GM18907 (cell line): Measurements from ENCODE around the gene FMNL2.

ENCODE experiments used
- ATAC-seq: cut with Tn5 transposase; IDR thresholded peaks from one replicate; pipeline ENCODE4 v1.9.1; 2021; ENCODE audit warnings: mild to moderate bottlenecking, moderate library complexity; ENCODE audit not compliant: unreplicated experiment

The FMNL2 gene

DNA sequence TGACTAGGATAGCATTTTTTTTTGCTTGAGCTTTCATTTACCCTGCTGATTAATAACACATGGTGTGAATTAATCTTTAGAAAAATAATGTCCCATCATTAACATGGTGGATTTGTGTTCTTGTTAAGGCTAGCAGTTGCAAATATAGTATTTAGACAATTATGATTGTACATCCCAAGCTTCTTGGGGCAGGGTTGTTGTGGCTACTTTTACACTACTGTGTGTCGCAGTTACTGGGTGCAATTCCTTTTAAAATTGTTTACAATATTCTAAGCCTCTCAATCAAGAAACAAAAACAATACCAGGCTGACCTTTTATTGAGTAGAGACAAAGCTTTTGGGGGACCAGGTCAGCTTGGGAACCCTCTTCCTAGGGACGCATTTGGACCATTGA is 2.5 kb downstream of the FMNL2 start:
- no peak for ATAC-seq

GRCh38 chr2:152339556-152340286 is 4.7 kb downstream of the FMNL2 start:
- ATAC-seq: no peak

- ATAC-seq: no peak
These were observed 7.5 kb downstream of the FMNL2 start for GRCh38 chr2:152342259-152343046.

GRCh38 chr2:152343426-152343825 is 8.5 kb downstream of the FMNL2 start:
- no peak for ATAC-seq

DNA sequence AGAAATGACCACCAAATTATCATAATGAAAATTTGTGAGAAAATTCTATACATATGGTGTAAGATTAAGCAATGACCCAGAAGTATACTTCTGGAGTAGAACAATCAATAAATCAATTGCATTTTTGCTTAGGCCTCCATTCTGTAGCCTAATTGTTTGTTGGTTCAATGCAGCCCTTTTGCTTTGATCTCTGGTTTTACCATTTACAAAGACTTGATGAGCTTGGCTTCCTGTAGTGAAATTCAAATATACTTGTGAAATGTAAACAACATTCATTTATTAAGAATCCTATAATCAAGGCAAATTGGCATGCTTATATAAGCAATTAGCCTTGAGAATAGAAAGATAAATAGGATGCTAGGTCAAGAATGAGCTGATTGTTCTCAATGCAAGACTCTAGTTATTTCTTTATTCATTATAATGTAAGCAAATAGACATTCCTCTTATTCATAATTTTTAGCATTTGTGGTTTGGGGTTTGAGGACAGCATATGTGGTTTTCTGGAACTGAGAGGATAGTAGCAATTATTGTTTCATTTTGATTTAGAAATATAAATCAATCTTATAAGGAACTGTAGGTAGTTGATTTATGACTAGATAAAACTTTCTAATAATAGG is 9.7 kb downstream of the FMNL2 start:
- no peak for ATAC-seq

DNA sequence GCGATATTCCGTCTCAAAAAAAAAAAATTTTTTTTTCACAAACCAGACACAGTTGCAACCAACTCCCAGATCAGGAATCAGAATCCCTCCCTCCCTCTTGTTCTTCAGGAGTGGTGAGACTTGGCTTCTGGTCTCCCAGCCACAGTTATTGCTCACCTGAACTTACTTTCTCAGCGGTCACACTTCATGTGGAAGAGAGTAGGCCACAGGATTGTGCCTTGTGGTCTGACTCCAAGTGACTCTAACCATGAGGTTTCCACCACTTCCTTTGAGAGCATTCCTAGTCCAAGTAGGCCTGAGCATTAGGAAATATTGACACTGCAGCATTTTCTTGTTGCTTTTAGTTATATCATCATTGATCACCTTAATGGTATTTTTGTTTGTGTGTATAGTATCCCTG is 12.1 kb downstream of the FMNL2 start:
- ATAC-seq: no peak

GRCh38 chr2:152348388-152348787 is 13.4 kb downstream of the FMNL2 start:
- ATAC-seq: no peak

GRCh38 chr2:152349416-152349815 is 14.4 kb downstream of the FMNL2 start:
- ATAC-seq: no peak

GRCh38 chr2:152350155-152350679 is 15.2 kb downstream of the FMNL2 start:
- no peak for ATAC-seq

- ATAC-seq: no peak
These were observed 17.6 kb downstream of the FMNL2 start for GRCh38 chr2:152352616-152353015.

DNA sequence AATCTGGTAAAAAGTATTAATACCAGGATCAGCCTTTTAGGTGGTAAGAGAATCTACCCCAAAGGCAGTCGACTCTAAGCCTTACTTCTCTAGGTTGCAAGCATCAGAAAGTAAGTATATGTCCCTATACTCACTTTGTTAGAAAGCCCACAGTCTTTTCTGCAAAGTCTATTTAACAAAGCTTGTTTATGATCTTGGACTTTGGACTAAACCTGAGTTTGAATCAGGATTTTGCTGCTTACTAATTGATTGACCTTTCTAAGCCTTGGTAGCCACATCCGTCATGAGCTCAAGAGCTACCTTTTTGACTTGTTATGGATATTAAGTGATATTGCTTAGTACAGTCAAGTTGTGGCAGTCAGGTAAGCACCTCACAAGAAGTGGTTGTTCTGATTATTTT is 18.4 kb downstream of the FMNL2 start:
- ATAC-seq: no peak

DNA sequence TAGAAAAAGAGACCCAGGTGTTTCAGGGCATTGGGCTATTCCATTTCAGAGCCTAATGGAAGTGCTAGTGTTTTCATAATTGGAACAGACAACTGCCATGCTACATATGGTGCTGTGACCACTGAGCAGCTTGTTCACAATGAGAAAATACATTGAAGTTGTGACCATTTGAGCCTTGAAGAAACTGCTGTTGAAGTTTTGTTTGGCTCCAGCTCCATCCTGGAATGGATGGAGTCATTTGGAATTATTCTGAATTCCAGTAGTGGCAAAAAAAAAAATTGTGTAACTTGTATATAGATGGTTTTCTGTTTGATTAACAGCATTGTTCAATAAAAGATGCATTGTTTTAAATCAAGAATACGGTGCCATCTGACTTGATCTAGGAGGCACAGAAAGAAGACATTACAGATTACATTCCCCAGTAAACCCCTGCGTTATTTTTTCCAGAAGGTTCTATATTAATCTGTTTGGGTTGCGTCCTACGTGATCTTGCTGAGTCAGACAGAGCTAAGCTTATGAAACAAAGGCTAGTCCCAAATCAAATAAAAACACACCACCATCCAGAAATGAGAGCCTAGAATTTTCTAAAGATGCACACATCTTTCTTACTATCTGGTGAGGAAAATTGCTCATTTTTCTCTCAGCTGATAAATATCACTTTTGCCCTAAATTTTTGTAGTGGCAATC is 19.2 kb downstream of the FMNL2 start:
- no peak for ATAC-seq

DNA sequence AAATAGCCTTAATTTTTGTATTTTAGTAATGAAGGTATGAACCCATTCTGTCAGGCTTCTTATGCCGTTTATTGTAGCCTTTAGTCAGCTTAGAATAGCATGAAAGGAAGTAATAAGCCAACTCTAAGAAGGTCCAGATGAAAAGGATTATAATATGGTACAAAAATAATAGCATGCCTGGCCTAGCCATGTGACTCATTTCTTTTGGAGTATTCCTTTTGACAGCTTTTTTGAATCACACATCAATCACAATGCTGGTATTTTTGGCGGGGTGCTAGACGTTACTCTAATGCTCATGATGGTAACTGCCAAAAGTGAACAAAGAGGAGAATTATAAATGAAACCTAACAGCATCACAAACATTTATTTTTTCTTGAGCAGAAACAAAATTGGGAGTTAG is 19.9 kb downstream of the FMNL2 start:
- ATAC-seq: no peak

DNA sequence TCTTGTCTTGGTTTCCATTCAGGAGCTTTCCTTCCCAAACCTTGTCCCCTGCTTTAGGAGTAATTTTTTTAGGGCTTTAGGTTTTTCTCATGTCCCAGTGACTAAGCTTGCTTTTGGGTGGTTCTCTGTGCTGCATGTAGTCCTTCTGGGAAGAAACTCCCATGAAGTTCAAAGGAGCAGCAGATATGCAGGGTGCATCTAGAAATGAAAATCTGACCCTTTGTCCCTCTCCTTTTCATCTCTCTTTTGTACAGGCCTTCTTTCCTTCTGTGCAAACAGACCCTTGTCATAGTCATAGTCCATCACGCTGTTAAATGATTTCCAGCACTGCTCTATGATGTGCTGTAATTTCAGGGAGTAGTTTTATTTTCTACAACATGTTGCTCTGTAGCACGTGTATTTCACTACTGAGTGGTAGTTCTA is 20.4 kb downstream of the FMNL2 start:
- no peak for ATAC-seq

DNA sequence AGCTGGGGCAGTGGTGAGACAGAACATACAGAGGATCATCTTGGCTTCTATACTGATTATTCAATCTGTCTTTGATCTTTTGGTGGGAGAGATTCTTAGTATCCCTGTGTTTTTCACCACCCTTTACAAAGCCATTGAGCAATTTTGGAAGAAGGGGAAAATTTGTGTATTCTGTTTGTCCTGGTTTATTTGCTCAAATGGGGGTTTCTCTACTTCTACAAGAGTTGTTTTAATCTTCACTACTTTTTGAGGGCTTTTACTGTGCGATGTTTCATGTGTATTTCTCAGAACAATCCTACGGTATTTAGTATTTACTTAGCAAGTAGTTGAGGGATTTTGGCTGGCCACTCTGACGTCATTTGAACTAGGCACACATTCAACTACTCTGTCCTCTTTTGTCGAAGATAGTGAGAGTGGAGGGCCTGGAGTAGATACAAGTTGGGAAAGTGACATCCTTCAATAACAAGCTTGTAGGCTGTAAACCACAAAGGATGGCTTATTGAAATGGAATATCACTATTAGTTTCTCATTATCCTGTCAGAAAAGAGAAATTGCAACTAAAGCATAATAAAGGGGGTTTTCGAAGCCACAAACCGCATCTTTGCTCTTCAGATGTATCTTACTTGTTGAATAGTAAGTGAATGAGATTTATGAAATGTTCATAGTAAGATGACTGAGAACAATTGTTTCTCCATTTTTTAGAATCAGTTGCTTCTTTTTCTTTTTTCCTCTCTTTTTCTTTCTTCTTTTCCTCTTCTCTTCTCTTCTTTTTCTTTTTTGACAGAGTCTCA is 24.8 kb downstream of the FMNL2 start:
- no peak for ATAC-seq

GRCh38 chr2:152363936-152364335 is 29.0 kb downstream of the FMNL2 start:
- no peak for ATAC-seq

DNA sequence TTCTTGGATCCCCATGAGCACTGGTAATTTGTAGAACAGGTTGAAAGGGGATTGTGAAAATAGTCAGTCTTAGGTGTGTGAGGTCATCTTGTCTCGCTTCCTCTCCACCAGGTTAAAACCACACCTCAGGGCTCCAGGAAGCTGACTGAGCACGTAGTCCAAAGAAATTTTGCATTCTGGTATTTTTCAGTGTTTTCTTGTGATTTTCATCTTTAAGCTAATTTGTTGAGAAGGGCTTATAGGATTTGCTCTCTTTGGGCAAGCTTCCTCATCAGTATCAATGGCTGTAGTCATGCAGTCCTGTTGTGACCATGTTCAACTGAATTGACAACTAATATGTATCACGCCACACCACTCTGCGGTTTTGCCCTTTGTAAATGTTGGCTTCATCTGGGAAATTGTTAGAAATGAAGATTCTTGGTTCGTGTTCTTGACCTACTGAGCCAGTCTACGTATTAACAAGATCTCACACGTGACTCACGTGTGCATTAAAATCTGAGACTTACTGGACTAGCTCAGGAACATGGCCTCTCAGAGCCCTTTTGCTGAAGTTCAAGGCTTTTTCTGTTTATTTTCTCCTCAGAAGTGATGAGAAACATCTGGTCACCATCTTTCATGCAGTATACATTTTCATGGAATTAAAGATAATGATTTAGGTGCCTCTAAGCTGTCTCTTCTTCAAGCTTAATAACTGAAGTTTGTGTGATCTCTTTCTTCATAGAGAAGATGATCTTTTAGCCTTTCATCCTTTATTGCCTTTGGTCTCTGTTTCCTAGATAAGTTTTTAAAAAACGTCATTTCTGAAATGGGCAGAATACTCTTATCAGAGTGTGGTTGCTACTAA is 32.8 kb downstream of the FMNL2 start:
- peak; percentile 87 for ATAC-seq

- ATAC-seq: no peak
These were observed 34.3 kb downstream of the FMNL2 start for GRCh38 chr2:152369176-152369860.

DNA sequence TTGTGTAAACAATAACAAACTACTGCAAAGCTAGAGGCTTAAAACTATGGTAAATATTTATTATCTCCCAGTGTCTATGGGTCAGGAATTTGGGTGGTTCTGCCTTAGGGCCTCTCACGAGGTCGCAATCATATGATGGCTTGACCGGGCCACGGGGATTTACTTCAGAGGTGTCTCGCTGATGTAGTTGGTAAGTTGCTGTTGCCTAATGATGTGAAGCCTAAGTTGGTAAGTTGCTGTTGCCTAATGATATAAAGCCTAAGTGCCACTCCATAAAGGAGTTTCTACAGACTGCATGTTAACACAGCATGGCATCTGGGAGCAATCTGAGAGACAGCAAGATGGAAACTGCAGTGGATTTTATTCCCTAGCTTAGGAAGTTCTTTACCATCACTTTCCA is 35.8 kb downstream of the FMNL2 start:
- ATAC-seq: no peak
